ENCODE measurements around the gene IDH2. TPM values are rescaled to one million over a fixed set of nuclear protein-coding genes. Genes with fewer than 3 reads are reported as not detected.

The IDH2 gene
- total and polyA plus RNA-seq, 2 of the 4 experiments (the other 2 are of a cell fraction), result 84.9 to 118 TPM

DNA sequence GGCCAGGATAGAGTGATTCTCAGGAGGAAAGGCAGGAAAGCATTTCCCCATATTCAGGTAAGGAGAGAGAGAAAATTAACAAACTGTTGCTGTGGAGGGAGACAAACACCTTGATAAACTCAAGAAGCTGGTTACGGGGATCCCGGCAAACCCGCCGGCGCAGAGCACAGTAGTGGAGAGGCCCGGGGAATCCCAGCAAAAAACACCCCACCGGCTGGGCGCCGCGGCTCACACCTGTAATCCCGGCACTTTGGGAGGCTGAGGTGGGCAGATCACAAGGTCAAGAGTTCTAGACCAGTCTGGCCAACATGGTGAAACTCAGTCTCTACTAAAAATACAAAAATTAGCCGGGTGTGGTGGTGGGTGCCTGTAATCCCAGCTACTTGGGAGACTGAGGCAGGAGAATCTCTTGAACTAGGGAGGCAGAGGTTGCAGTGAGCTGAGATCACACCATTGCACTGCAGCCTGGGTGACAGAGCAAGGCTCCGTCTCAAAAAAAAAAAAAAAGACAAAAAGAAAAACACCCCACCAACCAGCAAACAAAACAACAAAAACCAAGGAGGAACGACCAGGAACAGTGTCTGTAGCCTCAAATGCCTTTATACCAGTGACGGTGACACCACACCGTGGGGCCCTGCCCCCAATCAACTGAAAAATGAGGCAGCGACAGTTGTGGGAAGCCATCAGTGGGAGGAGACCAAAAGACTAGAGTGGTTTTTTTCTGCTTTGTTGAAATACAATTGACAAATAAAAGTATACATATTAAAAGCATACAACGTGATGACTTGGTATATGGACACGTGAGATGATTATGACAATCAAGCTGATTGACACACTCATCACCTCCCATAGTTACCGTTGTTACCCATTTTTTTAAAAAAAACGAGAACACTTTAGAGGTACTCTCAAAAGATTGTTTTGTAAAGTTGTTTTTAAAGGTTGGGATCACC, 40.2 kb upstream of the IDH2 start:
- Histone ChIP-seq H2BK5ac (ENCODE audit: low read depth, low read length, poor library complexity, severe bottlenecking) (no peak overlapping the region), H4K20me1 (ENCODE audit: insufficient read depth, low read length) (no peaks in the 10 kb centered on the region), H3K9me1 (ENCODE audit: insufficient read depth, low read length) (no peaks in the 10 kb centered on the region), H2AFZ (replicated peaks; ENCODE audit: low read length, poor library complexity) (peak overlapping the region; percentile 93), H3K14ac (replicated peaks; ENCODE audit: low read depth, low read length) (no peak overlapping the region), H3K4ac (ENCODE audit: low read depth, low read length) (no peak overlapping the region), H3K56ac (ENCODE audit: extremely low read depth, insufficient read depth, low read length) (no peak overlapping the region), H2BK20ac (ENCODE audit: low read depth, low read length) (peak overlapping the region; percentile 76; the same call in 1 of the 2 replicates), H3K23ac (ENCODE audit: low read depth, low read length) (peak overlapping the region; percentile 17; the same call in 1 of the 2 replicates), H4K5ac (ENCODE audit: low read depth, low read length) (no peak overlapping the region), H3K27ac (ENCODE audit: insufficient read depth, low read length) (no peak overlapping the region), H4K91ac (ENCODE audit: insufficient read depth, low read depth, low read length) (no peak overlapping the region), H3K4me1 (ENCODE audit: control insufficient read depth, insufficient read depth, low read length) (peaks cover 6% of the 10 kb centered on the region), H2AK5ac (ENCODE audit: low read depth, low read length) (0 out of 2 replicates have a peak overlapping the region, but pooled peaks have one; percentile 72), H3K27me3 (ENCODE audit: control insufficient read depth, insufficient read depth, low read length) (no peaks in the 10 kb centered on the region; the same call in 1 of the 2 replicates), H3K36me3 (ENCODE audit: control insufficient read depth, insufficient read depth, low read length) (no peaks in the 10 kb centered on the region), H2BK15ac (ENCODE audit: low read depth, low read length) (no peak overlapping the region), H3K9me3 (ENCODE audit: control insufficient read depth, insufficient read depth, low read length) (no peaks in the 10 kb centered on the region), H3K9ac (ENCODE audit: low read depth, low read length) (no peak overlapping the region), H4K8ac (ENCODE audit: low read depth in 2 of 2, low read length in 2 of 2) (peak overlapping the region in 1 of 2 experiments; percentile 86; a peak in 2 of 4 replicates), H3K4me3 (ENCODE audit: insufficient read depth, low read depth, low read length) (no peak overlapping the region), H2AK9ac (replicated peaks; ENCODE audit: low read depth, low read length, poor library complexity) (no peak overlapping the region), H3K79me1 (ENCODE audit: low read depth in 1 of 2, low read length in 2 of 2) (no peaks in the 10 kb centered on the region), H2BK120ac (ENCODE audit: low read depth, low read length) (peak overlapping the region; percentile 58; the same call in 1 of the 2 replicates), H3K4me2 (ENCODE audit: low read depth, low read length) (no peak overlapping the region), H3K18ac (ENCODE audit: low read depth, low read length) (no peak overlapping the region)
- BruUV-seq (replicated peaks), result no TSS peak
- WGBS, 2 experiments (ENCODE audit: extremely low coverage in 2 of 2, insufficient read length in 1 of 2), result 85% methylated on average over 8 of the region's 21 CpGs; no CpG with 5 or more reads in 1 of the 2 experiments
- ChIA-PET POLR2A (ENCODE audit: unreplicated experiment) (interaction anchor here (1.0 kb wide), 1 partner anchor 40 kb away, joined by 3 read pairs; no protein-coding TSS in a partner anchor), CTCF (interaction anchor here (1.0 to 1.2 kb wide), 2 partner anchors 40 to 79 kb away, joined by 3 to 7 read pairs; no protein-coding TSS in a partner anchor)
- TF ChIP-seq RAD21 (IDR thresholded peaks at IDR 0.05; ENCODE audit: low read length) (no peak), BHLHE40 (IDR thresholded peaks at IDR 0.05; ENCODE audit: low read depth, low read length) (no peak), MXI1 (IDR thresholded peaks at IDR 0.05; ENCODE audit: borderline replicate concordance, low read depth, low read length) (no peak), SMC3 (IDR thresholded peaks at IDR 0.05; ENCODE audit: low read depth, low read length) (no peak), CEBPB (IDR thresholded peaks at IDR 0.05; ENCODE audit: low read depth, low read length) (no peak), RFX5 (IDR thresholded peaks at IDR 0.05; ENCODE audit: low read depth, low read length) (no peak), POLR2A (IDR thresholded peaks at IDR 0.05; ENCODE audit: low read depth, low read length) (no peak), MAFK (IDR thresholded peaks at IDR 0.05; ENCODE audit: low read depth, low read length) (no peak)
- TF ChIP-seq, protein P1, sequence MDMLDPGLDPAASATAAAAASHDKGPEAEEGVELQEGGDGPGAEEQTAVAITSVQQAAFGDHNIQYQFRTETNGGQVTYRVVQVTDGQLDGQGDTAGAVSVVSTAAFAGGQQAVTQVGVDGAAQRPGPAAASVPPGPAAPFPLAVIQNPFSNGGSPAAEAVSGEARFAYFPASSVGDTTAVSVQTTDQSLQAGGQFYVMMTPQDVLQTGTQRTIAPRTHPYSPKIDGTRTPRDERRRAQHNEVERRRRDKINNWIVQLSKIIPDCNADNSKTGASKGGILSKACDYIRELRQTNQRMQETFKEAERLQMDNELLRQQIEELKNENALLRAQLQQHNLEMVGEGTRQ (IDR thresholded peaks at IDR 0.05; ENCODE audit: low read depth, low read length), result no peak
- TF ChIP-seq, protein P2, sequence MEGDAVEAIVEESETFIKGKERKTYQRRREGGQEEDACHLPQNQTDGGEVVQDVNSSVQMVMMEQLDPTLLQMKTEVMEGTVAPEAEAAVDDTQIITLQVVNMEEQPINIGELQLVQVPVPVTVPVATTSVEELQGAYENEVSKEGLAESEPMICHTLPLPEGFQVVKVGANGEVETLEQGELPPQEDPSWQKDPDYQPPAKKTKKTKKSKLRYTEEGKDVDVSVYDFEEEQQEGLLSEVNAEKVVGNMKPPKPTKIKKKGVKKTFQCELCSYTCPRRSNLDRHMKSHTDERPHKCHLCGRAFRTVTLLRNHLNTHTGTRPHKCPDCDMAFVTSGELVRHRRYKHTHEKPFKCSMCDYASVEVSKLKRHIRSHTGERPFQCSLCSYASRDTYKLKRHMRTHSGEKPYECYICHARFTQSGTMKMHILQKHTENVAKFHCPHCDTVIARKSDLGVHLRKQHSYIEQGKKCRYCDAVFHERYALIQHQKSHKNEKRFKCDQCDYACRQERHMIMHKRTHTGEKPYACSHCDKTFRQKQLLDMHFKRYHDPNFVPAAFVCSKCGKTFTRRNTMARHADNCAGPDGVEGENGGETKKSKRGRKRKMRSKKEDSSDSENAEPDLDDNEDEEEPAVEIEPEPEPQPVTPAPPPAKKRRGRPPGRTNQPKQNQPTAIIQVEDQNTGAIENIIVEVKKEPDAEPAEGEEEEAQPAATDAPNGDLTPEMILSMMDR (conservative IDR thresholded peaks at IDR 0.05; ENCODE audit: low read depth, low read length), result no peak
- dilution Hi-C loops (cut with HindIII; ENCODE audit: low sequenced_read_pairs, unreplicated experiment) (no loop called here), intact Hi-C loops (cut with micrococcal nuclease) (no loop called here), in situ Hi-C loops (cut with MboI; ENCODE audit: low sequenced_read_pairs) (no loop called here)
- ATAC-seq (ENCODE audit: low read depth) (no peak), DNase-seq (no peak)
